COLO668 (cell line): ENCODE data around the gene KRT80.

Experiments used
- DNase-seq: peaks from one replicate; lab custom pipeline; 2025; ENCODE audit not compliant: unreplicated experiment; lab: John Stamatoyannopoulos, UW

KRT80 gene

GRCh38 chr12:52199294-52199919, 7.6 kb upstream of the KRT80 start:
- peak; percentile 13 for DNase-seq

GRCh38 chr12:52198454-52199215, 6.8 kb upstream of the KRT80 start:
- no peak for DNase-seq

- no peak for DNase-seq
Measured at GRCh38 chr12:52197371-52198231, 5.8 kb upstream of the KRT80 start.

GRCh38 chr12:52195065-52195730, 3.4 kb upstream of the KRT80 start:
- DNase-seq: no peak

GRCh38 chr12:52193991-52194390, 2.2 kb upstream of the KRT80 start:
- DNase-seq: no peak

- no peak for DNase-seq
Measured at GRCh38 chr12:52193532-52193931, 1.7 kb upstream of the KRT80 start.

GRCh38 chr12:52190860-52191729, 719 bp downstream of the KRT80 start:
- DNase-seq: peak; percentile 42

- no peak for DNase-seq
Measured at GRCh38 chr12:52189376-52190174, 2.2 kb downstream of the KRT80 start.

- DNase-seq: no peak
Measured at GRCh38 chr12:52188658-52189057, 3.2 kb downstream of the KRT80 start.

GRCh38 chr12:52187640-52188039, 4.2 kb downstream of the KRT80 start:
- DNase-seq: no peak

GRCh38 chr12:52187206-52187605, 4.6 kb downstream of the KRT80 start:
- no peak for DNase-seq

GRCh38 chr12:52186118-52186840, 5.5 kb downstream of the KRT80 start:
- DNase-seq: peak; percentile 50

- DNase-seq: no peak
Measured at GRCh38 chr12:52185400-52185967, 6.3 kb downstream of the KRT80 start.

- DNase-seq: no peak
Measured at GRCh38 chr12:52184813-52185212, 7.0 kb downstream of the KRT80 start.

- DNase-seq: no peak
Measured at GRCh38 chr12:52183971-52184370, 7.8 kb downstream of the KRT80 start.

- DNase-seq: no peak
Measured at GRCh38 chr12:52183544-52183910, 8.3 kb downstream of the KRT80 start.

GRCh38 chr12:52182898-52183543, 8.8 kb downstream of the KRT80 start:
- DNase-seq: peak; percentile 63

- DNase-seq: peak; percentile 82
Measured at GRCh38 chr12:52182384-52182783, 9.4 kb downstream of the KRT80 start.
